Activated CD8-positive, alpha-beta memory T cell treated with anti-CD3 and anti-CD28 coated beads for 4 hours (primary cell): ENCODE data around the gene VPS4A.
A peak's percentile ranks its signal among the peaks of the same experiment; 100 is the strongest.
"Not testable (repeated sequence)": the region's sequence is repeated elsewhere in the genome, so short reads cannot be mapped to it uniquely, and the experiment has no call there.

Experiments
- DNase-seq, 2 donors: peaks; one replicate each; pipeline ENCODE4 v3.0.0-alpha.2; 2020; ENCODE audit warnings: low read depth in 2 of 2

The VPS4A gene

GRCh38 chr16:69327585-69328310 lies 16.6 kb downstream of the VPS4A start:
- DNase-seq = no peak

- no peak for DNase-seq
Measured at GRCh38 chr16:69328854-69329316, 17.7 kb downstream of the VPS4A start.

- DNase-seq = no peak
Measured at GRCh38 chr16:69329369-69330285, 18.5 kb downstream of the VPS4A start.

- peak; percentile 66 to 73 for DNase-seq
Measured at GRCh38 chr16:69330286-69331109, 19.3 kb downstream of the VPS4A start, which contains the start of gene PDF. Gene PDF, minus strand, starts transcription at chr16:69330588. Its CDS starts 18 bp downstream, at chr16:69330570.

GRCh38 chr16:69334696-69335095 lies 23.5 kb downstream of the VPS4A start:
- no peak for DNase-seq

GRCh38 chr16:69338557-69339288 lies 27.6 kb downstream of the VPS4A start:
- DNase-seq = no peak

GRCh38 chr16:69339289-69340094 lies 28.3 kb downstream of the VPS4A start, which contains the start of the genes COG8 and NIP7:
Gene COG8, minus strand, starts transcription at chr16:69339564. Its CDS starts 12 bp downstream, at chr16:69339552.
Gene NIP7, plus strand, starts transcription at chr16:69339772. Its CDS starts 58 bp downstream, at chr16:69339830.
- DNase-seq = peak; percentile 84 to 86

GRCh38 chr16:69340095-69340644 lies 29.0 kb downstream of the VPS4A start:
- DNase-seq = no peak

GRCh38 chr16:69344171-69344570 lies 33.0 kb downstream of the VPS4A start:
- no peak for DNase-seq

- no peak for DNase-seq
Measured at GRCh38 chr16:69345923-69346322, 34.8 kb downstream of the VPS4A start.

GRCh38 chr16:69346683-69347082 lies 35.5 kb downstream of the VPS4A start:
- DNase-seq = no peak

- no peak for DNase-seq
Measured at GRCh38 chr16:69348222-69348621, 37.1 kb downstream of the VPS4A start.

GRCh38 chr16:69349536-69349935 lies 38.4 kb downstream of the VPS4A start:
- no peak for DNase-seq

- DNase-seq = no peak
Measured at GRCh38 chr16:69350536-69351133, 39.5 kb downstream of the VPS4A start.

GRCh38 chr16:69351309-69352027 lies 40.3 kb downstream of the VPS4A start, which contains the start of gene TMED6:
Gene TMED6, minus strand, starts transcription at chr16:69351786. Its CDS starts 33 bp downstream, at chr16:69351753.
- no peak for DNase-seq

- not testable (repeated sequence) for DNase-seq
Measured at GRCh38 chr16:69360070-69360469, 48.9 kb downstream of the VPS4A start.

- DNase-seq = no peak
Measured at GRCh38 chr16:69363281-69363717, 52.1 kb downstream of the VPS4A start.

GRCh38 chr16:69364088-69364487 lies 52.9 kb downstream of the VPS4A start:
- no peak for DNase-seq
